ENCODE results near the gene RPL36. TPM values are rescaled to one million over a fixed set of nuclear protein-coding genes. Genes with fewer than 3 reads are reported as not detected.

RPL36 gene
- total RNA-seq, 1 experiment from 2014 or later = 1,504 TPM

- TSS peak; percentile 85 for BruUV-seq (replicated peaks)
Observed at GRCh38 chr19:5690955-5691821, 1.1 kb downstream of the RPL36 start.

More at GRCh38 chr19:5690955-5691821, 1.1 kb downstream of the RPL36 start:
- Histone ChIP-seq H3K36me3 (ENCODE audit: control insufficient read depth in 1 of 2, insufficient read depth in 2 of 2, low read length in 2 of 2) (peaks cover 10 to 56% of the 10 kb centered on the region in 2 experiments; a peak in 2 of 4 replicates), H3K4me1 (ENCODE audit: control insufficient read depth in 1 of 2, insufficient read depth in 2 of 2, low read length in 2 of 2) (peaks cover 10 to 44% of the 10 kb centered on the region in 2 experiments; a peak in 3 of 4 replicates), H3K79me2 (ENCODE audit: insufficient read depth, low read length) (peaks cover 57% of the 10 kb centered on the region), H2AFZ (ENCODE audit: low read depth, low read length, poor library complexity, severe bottlenecking) (no peak overlapping the region), H4K20me1 (ENCODE audit: insufficient read depth) (peaks cover 17% of the 10 kb centered on the region; the same call in 1 of the 2 replicates), H3K4me3 (replicated peaks in 1 of 2; ENCODE audit: low read depth in 1 of 2, low read length in 2 of 2) (peak overlapping the region; percentile 85 to 99), H3K27me3 (ENCODE audit: insufficient read depth, low read length) (no peaks in the 10 kb centered on the region), H3K27ac (ENCODE audit: low read depth, low read length) (peak overlapping the region; percentile 93), H3K9ac (ENCODE audit: low read length) (peak overlapping the region; percentile 100), H3K4me2 (ENCODE audit: low read length) (peak overlapping the region; percentile 92), H3K9me2 (ENCODE audit: insufficient read depth) (no peaks in the 10 kb centered on the region), H3K9me3 (ENCODE audit: control insufficient read depth in 1 of 2, insufficient read depth in 1 of 2, low read depth in 1 of 2, low read length in 2 of 2) (no peaks in the 10 kb centered on the region)
- DNase-seq (ENCODE audit: low read depth, low spot score) (no peak), ATAC-seq (no peak)
- RAD21 ChIA-PET (ENCODE audit: low non-redundant PET in 1 of 2, low total read pairs in 2 of 2, uncharacterized antibody in 2 of 2, unreplicated experiment in 2 of 2) = interaction anchor here in 1 of 2 experiments (0.6 kb wide), 1 partner anchor 13 kb away, joined by 3 read pairs; no protein-coding TSS in a partner anchor
- TF ChIP-seq ELF1 (IDR thresholded peaks at IDR 0.05; ENCODE audit: borderline replicate concordance, low read depth) (no peak; the same call in 1 of the 2 replicates), REST (IDR thresholded peaks at IDR 0.05; ENCODE audit: low read depth) (no peak), EGR1 (IDR thresholded peaks at IDR 0.05; ENCODE audit: low read depth) (peak; percentile 79), SP1 (IDR thresholded peaks at IDR 0.05; ENCODE audit: low read depth) (peak; percentile 35; the same call in 1 of the 2 replicates), SIN3A (IDR thresholded peaks at IDR 0.05; ENCODE audit: low read depth) (peak; percentile 78), POLR2AphosphoS5 (IDR thresholded peaks at IDR 0.05; ENCODE audit: low read depth, low read length) (peak; percentile 86), MAX (IDR thresholded peaks at IDR 0.05) (peak; percentile 35; the same call in 1 of the 2 replicates), POLR2A (IDR thresholded peaks at IDR 0.05; ENCODE audit: borderline replicate concordance, extremely low read depth, insufficient read depth, insufficient read length) (peak; percentile 17)
- intact Hi-C loops (cut with micrococcal nuclease) = loop anchor here (2.0 kb wide), 1 partner anchor 100 kb away; the partner anchor contains the start of gene DUS3L
- POLR2A ChIA-PET = interaction anchor here (0.6 to 1.4 kb wide), 4 partner anchors 22 to 69 kb away, joined by 3 to 6 read pairs (median 4); partner anchors contain the start of genes CATSPERD, LONP1 and SAFB2
- CTCF ChIA-PET = no interaction called here

Measured in HCT116 (cell line).